GM19395 (cell line): ENCODE data around the gene PRSS22.
"Not testable (repeated sequence)": the region's sequence is repeated elsewhere in the genome, so short reads cannot be mapped to it uniquely, and the experiment has no call there.

ENCODE experiments used
- ATAC-seq: cut with Tn5 transposase; IDR thresholded peaks from one replicate; pipeline ENCODE4 v1.9.1; 2021; ENCODE audit warnings: mild to moderate bottlenecking, moderate library complexity; ENCODE audit not compliant: unreplicated experiment

The PRSS22 gene

GRCh38 chr16:2857451-2858244, at the start of gene PRSS22:
PRSS22 (minus strand) TSS chr16:2858170; CDS start chr16:2858104, 66 bp downstream.
- ATAC-seq = no peak

GRCh38 chr16:2907084-2907753, 49.2 kb upstream of the PRSS22 start:
- not testable (repeated sequence) for ATAC-seq

DNA sequence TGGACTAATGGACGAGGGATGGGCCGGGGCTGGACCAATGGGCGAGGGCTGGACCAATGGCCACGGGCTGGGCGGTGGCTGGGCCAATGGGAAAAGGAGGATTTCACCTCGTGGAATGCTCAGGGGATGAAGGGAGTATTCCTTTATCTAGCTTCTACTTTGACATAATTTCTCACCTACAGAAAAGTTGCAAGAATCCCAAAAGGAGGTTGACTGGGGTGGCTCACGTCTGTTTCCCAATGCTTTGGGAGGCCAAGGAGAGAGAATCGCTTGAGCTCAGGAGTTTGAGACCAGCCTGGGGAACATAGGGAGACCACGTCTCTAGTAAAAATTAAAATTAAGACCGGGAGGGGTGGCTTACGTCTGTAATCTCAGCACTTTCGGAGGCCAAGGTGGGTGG, 48.0 kb upstream of the PRSS22 start:
- ATAC-seq = peak; percentile 1

DNA sequence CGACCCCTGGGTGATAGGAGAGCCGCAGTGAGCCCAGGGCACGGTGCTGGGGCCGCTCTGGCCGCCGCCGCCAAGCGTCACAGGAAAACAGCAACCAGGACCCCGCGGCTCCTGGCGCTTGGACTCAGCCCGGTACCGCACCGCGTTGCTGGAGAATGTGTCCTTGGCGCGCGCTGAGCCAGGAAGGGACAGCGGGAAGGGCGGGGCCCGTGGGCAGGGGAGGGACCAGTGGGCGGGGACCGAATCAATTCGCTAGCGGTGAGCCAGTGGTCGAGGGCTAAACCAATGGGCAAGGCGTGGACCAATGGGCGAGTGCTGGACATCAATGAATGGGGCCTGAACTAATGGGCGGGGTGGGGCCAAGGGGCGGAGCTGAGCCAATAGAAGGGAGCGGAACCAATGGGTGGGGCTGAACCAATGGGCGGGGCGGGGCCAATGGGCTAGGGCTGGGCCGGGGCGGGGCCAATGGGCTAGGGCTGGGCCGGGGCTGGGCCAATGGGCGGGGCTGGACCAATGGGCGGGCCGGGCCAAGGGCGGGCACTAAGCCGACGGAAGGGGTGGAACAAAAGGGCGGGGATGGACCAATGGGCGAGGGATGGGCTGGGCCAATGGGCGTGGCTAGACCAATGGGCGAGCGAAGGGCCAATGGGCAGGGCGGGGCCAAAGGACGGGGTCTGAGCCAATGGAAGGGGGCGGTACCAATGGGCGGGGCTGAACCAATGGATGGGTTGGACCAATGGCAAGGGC, 47.4 kb upstream of the PRSS22 start:
- peak; percentile 65 for ATAC-seq

DNA sequence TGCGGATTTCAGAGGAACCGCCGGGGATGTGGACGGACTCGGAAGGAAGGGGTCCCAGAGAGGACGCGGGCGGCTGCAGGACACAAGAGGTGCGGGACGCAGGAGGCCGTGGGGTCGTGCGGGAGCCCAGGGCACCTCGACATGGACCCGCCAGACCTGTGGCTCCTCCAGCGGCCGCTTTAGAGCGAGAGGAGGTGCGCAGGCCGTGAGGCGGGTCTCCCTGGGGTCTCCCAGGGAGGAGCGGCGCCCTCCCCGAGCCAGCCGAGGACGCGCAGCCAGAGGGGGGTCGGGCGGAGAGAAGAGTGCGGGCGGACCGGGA, 46.9 kb upstream of the PRSS22 start:
- ATAC-seq = peak; percentile 29

- ATAC-seq = no peak
These were observed 46.3 kb upstream of the PRSS22 start for GRCh38 chr16:2904100-2904921.

- no peak for ATAC-seq
These were observed 44.6 kb upstream of the PRSS22 start for GRCh38 chr16:2902337-2903130.

GRCh38 chr16:2900526-2901075, 42.6 kb upstream of the PRSS22 start:
- ATAC-seq = no peak

DNA sequence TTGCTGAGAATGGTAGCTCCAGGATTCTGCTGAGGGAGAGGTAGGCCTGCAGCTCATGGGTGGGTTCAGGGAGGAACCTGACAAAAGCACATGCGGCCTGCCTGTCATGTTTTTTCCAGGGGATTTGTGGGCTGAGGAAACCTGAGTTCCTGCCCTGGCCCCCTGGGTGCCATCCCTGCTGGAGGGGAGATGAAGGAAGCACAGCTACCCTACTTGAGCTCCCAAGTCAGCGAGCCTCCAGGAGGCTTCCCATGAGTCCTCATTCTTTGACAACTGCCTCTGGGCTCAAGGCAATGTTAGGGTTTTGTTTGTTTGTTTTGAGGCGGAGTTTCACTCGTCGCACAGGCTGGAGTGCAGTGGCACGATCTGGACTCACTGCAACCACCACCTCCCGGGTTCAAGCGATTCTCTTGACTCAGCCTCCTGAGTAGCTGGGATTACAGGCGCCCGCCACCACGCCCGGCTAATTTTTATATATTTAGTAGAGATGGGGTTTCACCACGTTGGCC, 41.6 kb upstream of the PRSS22 start:
- ATAC-seq = no peak

GRCh38 chr16:2898831-2899563, 41.0 kb upstream of the PRSS22 start:
- no peak for ATAC-seq

- no peak for ATAC-seq
These were observed 39.1 kb upstream of the PRSS22 start for GRCh38 chr16:2897110-2897509.

GRCh38 chr16:2896480-2897010, 38.6 kb upstream of the PRSS22 start:
- ATAC-seq = no peak

DNA sequence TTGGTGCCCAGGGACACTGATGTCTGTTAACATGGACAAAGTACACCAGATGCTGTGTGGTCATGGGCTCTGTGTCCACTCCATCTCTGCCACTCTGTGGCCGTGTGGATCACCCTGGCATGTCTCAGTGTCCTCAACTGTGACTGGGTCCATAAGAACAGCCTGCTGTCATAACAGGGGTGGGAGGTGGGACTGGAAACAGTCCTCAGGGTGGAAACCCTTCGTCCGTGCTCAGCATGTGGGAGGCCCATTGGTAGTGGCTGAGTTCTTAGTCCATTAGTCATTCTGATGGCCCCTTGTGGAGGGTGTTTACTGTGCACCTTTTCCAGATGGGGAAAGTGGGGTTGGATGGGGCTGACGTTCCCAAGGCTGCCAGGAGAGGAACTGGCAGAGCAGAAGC, 37.8 kb upstream of the PRSS22 start:
- no peak for ATAC-seq

GRCh38 chr16:2894231-2894630, 36.3 kb upstream of the PRSS22 start:
- ATAC-seq = no peak

DNA sequence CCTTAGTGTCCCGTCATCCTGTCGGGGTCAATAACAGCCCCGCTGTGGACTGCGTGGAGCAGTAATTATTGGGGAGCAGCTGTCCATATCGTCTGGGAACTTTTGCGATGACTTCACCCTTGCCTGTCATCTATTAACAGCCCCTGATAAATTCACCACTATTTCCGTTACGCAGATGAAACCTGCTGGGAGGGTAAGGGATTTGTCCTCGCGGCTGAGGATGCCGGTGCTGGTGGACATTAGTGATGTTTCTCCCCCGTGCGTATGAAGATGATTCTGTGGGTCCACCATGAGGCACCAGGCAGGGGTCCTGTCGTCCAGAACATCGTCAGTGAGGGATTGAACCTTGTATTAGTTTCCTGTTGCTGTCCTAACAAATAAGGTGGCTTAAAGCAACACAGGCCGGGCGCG, 26.1 kb upstream of the PRSS22 start:
- no peak for ATAC-seq

DNA sequence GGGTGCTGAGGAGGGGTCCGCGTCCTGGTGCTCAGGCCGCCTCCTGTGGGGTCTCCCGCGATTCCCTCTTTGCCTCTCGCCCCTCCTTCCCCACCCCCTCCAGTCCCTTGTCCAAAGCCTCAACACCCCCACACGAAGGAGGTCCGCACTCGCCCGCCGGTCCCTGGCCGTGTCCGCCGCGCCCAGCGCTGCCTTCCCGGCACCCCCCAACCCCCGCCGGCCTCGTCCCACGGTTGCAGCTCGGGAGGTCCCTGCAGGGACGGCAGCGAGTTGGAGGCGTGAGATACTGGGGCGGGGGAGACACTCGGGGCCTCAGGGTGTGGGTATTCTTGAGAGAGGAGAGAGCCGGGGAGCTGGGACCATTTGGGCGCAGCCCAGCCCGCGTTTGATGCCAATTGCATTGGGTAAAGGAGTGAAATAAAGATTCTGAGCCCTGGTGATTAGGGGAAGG, 25.5 kb upstream of the PRSS22 start:
- peak; percentile 4 for ATAC-seq

DNA sequence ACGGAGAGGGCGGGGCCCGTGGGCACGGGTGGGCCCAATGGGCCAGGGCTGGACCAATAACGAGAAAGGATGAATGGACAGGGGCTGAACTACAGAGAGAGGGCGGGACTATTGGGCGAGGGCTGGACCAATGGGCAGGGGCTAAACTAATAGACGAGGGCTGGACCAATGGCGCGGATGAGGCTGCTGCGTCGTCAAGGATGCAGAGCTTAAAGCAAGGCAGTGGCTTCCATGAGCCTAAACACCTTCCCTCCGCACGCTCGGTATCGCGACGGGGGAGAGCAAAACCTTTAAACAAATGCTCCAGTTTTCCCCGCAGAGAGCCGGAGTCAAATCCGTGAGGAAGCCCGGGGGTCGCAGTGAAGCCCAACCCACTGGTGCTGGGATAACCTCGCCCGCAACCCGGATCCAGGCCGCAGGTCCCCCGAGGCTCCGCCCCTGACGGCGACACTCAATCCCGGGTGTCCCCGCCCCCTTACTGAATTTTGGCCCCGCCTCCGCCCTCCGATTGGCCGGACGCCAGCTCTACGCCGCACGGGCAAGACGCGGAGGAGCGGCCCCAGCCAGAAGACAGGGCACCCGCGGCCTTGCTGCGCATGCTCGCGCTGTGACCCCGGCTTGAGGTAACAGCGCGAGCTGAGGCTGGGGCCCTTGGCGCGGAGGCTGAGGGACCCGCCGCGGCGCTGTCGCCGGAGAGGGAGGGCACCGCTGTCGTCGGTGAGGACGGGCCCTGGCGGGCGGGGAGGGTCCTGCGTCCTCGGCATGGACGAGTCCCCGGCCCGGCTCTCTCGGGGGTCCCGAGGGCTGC, 24.9 kb upstream of the PRSS22 start, which contains the start of gene FLYWCH2:
Gene FLYWCH2, plus strand, starts transcription at position 566 of the 808 bp plus-strand sequence. CDS start 13,235 bp downstream, outside the sequence.
- ATAC-seq = peak; percentile 91
